ENCODE results near the gene ATF7IP. TPM values are rescaled to one million over a fixed set of nuclear protein-coding genes. Genes with fewer than 3 reads are reported as not detected.

ATF7IP gene
- total and polyA plus RNA-seq, 2 donors (not counting 1 experiment from before 2014, with no cell fraction given) = 28.1 to 208 TPM

DNA sequence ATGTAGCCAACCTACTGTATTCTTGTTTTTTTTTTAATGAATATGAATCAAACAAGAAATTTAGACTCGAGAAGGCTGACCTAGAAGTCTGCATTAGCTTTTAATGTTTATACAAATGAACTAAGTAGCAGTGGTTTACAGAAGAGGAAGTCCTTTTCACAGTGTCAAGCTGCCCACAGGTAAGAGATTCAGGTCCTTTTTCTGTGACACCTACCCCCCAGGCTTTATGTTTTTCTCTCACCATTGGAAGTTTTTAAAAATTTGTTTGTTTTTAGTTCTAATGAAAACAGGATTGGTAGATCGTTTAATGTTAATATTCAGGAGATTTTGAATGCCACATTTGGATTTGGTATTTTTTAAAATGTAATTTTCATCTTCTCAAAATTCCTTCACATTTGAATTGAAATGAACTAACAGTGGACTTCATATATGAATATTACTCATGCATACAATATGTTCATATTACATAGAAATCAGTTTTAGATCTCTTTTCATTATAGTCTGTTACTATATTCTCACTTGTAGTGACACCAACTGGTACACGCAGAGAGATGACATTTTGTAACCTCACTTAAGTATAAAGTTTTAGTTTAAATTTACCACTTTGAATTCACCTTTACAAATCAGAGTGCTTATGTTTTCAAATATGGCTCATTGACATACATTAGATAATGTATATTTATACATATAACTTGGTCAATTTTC is 29.7 kb downstream of the ATF7IP start:
- Histone ChIP-seq H3K27ac (ENCODE audit: low read length in 2 of 2) (peak overlapping the region; percentile 62 to 67), H3K4me2 (replicated peaks; ENCODE audit: low read depth, low read length, poor library complexity, severe bottlenecking) (peak overlapping the region; percentile 64), H3K4me1 (ENCODE audit: control insufficient read depth in 2 of 2, insufficient read depth in 2 of 2, low read length in 2 of 2) (peaks cover 30 to 59% of the 10 kb centered on the region in 2 donors), H3K36me3 (replicated peaks in 1 of 2; ENCODE audit: control extremely low read depth in 1 of 2, control insufficient read depth in 1 of 2, extremely low read depth in 1 of 2, insufficient read depth in 2 of 2, low read length in 1 of 2) (peaks cover 1 to 15% of the 10 kb centered on the region in 2 experiments), H4K20me1 (ENCODE audit: control insufficient read depth, insufficient read depth, low read length, poor library complexity, severe bottlenecking) (peaks cover 8% of the 10 kb centered on the region), H3K9ac (ENCODE audit: low read length) (peak overlapping the region; percentile 39), H3K4me3 (ENCODE audit: control extremely low read depth in 1 of 5, extremely low read depth in 1 of 5, insufficient read depth in 1 of 5, low read depth in 2 of 5, low read length in 4 of 5) (peak overlapping the region in 4 of 5 experiments; percentile 0 to 55 (median 18)), H2AFZ (ENCODE audit: insufficient read depth, low read depth, low read length, poor library complexity, severe bottlenecking) (no peak overlapping the region), H3K27me3 (replicated peaks in 1 of 4; ENCODE audit: control extremely low read depth in 1 of 4, control insufficient read depth in 3 of 4, insufficient read depth in 4 of 4, low read length in 3 of 4) (no peaks in the 10 kb centered on the region), H3K9me3 (ENCODE audit: control extremely low read depth in 1 of 3, control insufficient read depth in 2 of 3, insufficient read depth in 1 of 3, low read length in 2 of 3) (peaks cover 0 to 3% (median 3%) of the 10 kb centered on the region in 3 donors), H3K79me2 (ENCODE audit: control insufficient read depth, insufficient read depth, low read length) (peaks cover 97% of the 10 kb centered on the region)
- no peak for TF ChIP-seq EZH2 (IDR thresholded peaks at IDR 0.05; ENCODE audit: borderline replicate concordance, insufficient read depth, low read depth, low read length, poor library complexity, severe bottlenecking)
- TF ChIP-seq, protein P1, sequence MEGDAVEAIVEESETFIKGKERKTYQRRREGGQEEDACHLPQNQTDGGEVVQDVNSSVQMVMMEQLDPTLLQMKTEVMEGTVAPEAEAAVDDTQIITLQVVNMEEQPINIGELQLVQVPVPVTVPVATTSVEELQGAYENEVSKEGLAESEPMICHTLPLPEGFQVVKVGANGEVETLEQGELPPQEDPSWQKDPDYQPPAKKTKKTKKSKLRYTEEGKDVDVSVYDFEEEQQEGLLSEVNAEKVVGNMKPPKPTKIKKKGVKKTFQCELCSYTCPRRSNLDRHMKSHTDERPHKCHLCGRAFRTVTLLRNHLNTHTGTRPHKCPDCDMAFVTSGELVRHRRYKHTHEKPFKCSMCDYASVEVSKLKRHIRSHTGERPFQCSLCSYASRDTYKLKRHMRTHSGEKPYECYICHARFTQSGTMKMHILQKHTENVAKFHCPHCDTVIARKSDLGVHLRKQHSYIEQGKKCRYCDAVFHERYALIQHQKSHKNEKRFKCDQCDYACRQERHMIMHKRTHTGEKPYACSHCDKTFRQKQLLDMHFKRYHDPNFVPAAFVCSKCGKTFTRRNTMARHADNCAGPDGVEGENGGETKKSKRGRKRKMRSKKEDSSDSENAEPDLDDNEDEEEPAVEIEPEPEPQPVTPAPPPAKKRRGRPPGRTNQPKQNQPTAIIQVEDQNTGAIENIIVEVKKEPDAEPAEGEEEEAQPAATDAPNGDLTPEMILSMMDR (IDR thresholded peaks at IDR 0.05) = no peak
- ChIA-PET POLR2A (interaction anchor here (0.7 to 2.0 kb wide), 5 partner anchors 10 to 1679 kb away, joined by 3 to 9 read pairs (median 3); partner anchors contain the start of gene ATF7IP), CTCF (interaction anchor here (0.7 to 2.8 kb wide), 9 partner anchors 10 to 158 kb away, joined by 3 to 20 read pairs (median 5); partner anchors contain the start of gene ATF7IP)
- DNase-seq (no peak), ATAC-seq (ENCODE audit: low read depth) (peak; percentile 71)
- Mint-ChIP-seq H3K27ac (peak overlapping the region; percentile 78), H3K4me1 (peaks cover 72% of the 10 kb centered on the region), H3K9me3 (ENCODE audit: insufficient read depth) (peaks cover 5% of the 10 kb centered on the region), H3K4me3 (peak overlapping the region; percentile 56), H3K27me3 (no peaks in the 10 kb centered on the region)
- intact Hi-C loops (cut with micrococcal nuclease) = loop anchor here (2.0 kb wide), 1 partner anchor 28 kb away; no protein-coding TSS in a partner anchor
- WGBS (ENCODE audit: insufficient coverage) = no CpG with 5 or more reads among the region's 3 CpGs

DNA sequence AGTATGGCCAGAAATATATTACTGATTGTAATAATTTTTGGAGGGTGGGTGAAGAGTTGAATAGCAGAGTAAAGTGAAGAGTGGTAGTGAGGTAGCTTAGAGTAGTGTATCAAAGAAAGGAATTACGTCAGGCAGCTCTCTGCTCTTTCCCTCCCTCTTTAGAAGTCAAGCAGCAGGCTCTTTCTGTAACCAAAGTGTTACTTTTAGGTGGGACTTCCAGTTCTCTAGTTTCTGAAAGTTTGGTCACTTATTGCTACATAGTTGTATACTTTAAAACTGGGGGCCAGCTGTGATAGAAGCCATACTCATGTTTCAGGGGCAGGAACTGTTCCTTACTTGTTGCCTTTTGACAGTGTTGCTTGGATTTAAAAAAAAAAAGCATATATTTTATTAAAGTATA is 30.6 kb downstream of the ATF7IP start:
- intact Hi-C loops (cut with micrococcal nuclease) = loop anchor here (1.0 kb wide), 1 partner anchor 157 kb away; no protein-coding TSS in a partner anchor
- Histone ChIP-seq H3K9ac (ENCODE audit: low read length) (no peak overlapping the region), H3K4me3 (ENCODE audit: control extremely low read depth in 1 of 5, extremely low read depth in 1 of 5, insufficient read depth in 1 of 5, low read depth in 2 of 5, low read length in 4 of 5) (no peak overlapping the region), H2AFZ (ENCODE audit: insufficient read depth, low read depth, low read length, poor library complexity, severe bottlenecking) (no peak overlapping the region), H3K27ac (ENCODE audit: low read length in 2 of 2) (peak overlapping the region; percentile 9 to 56), H3K27me3 (replicated peaks in 1 of 4; ENCODE audit: control extremely low read depth in 1 of 4, control insufficient read depth in 3 of 4, insufficient read depth in 4 of 4, low read length in 3 of 4) (no peaks in the 10 kb centered on the region), H3K79me2 (ENCODE audit: control insufficient read depth, insufficient read depth, low read length) (peaks cover 97% of the 10 kb centered on the region), H3K9me3 (ENCODE audit: control extremely low read depth in 1 of 3, control insufficient read depth in 2 of 3, insufficient read depth in 1 of 3, low read length in 2 of 3) (peaks cover 2 to 7% (median 4%) of the 10 kb centered on the region in 3 donors), H4K20me1 (ENCODE audit: control insufficient read depth, insufficient read depth, low read length, poor library complexity, severe bottlenecking) (peaks cover 8% of the 10 kb centered on the region), H3K36me3 (replicated peaks in 1 of 2; ENCODE audit: control extremely low read depth in 1 of 2, control insufficient read depth in 1 of 2, extremely low read depth in 1 of 2, insufficient read depth in 2 of 2, low read length in 1 of 2) (peaks cover 1 to 14% of the 10 kb centered on the region in 2 experiments), H3K4me1 (ENCODE audit: control insufficient read depth in 2 of 2, insufficient read depth in 2 of 2, low read length in 2 of 2) (peaks cover 26 to 62% of the 10 kb centered on the region in 2 donors), H3K4me2 (replicated peaks; ENCODE audit: low read depth, low read length, poor library complexity, severe bottlenecking) (peak overlapping the region; percentile 39)
- TF ChIP-seq, protein P1 (IDR thresholded peaks at IDR 0.05) = no peak
- TF ChIP-seq EZH2 (IDR thresholded peaks at IDR 0.05; ENCODE audit: borderline replicate concordance, insufficient read depth, low read depth, low read length, poor library complexity, severe bottlenecking) = no peak
- H3K4me3 Mint-ChIP-seq = peak overlapping the region; percentile 6
- H3K4me1 Mint-ChIP-seq = peaks cover 73% of the 10 kb centered on the region
- peaks cover 7% of the 10 kb centered on the region for H3K9me3 Mint-ChIP-seq (ENCODE audit: insufficient read depth)
- H3K27ac Mint-ChIP-seq = peak overlapping the region; percentile 60
- CTCF ChIA-PET = no interaction called here
- no peaks in the 10 kb centered on the region for H3K27me3 Mint-ChIP-seq
- no peak for ATAC-seq (ENCODE audit: low read depth)
- POLR2A ChIA-PET = interaction anchor here (0.5 to 2.0 kb wide), 2 partner anchors 11 to 21 kb away, joined by 6 to 9 read pairs; no protein-coding TSS in a partner anchor
- WGBS (ENCODE audit: insufficient coverage) = no CpG with 5 or more reads among the region's 1 CpG
- no peak for DNase-seq
